Stomach smooth muscle (tissue), 2 donors: ENCODE data around the gene MIPEP.
"Not testable (repeated sequence)": the region's sequence is repeated elsewhere in the genome, so short reads cannot be mapped to it uniquely, and the experiment has no call there.

Source experiments
- H3K27ac ChIP-seq: one replicate; pipeline ENCODE4 v1.7.0; 2013; ENCODE audit warnings: mild to moderate bottlenecking, low read length, inconsistent platforms
- H3K27me3 ChIP-seq, 2 donors: one replicate each; pipeline ENCODE4 v1.7.0; 2013; ENCODE audit warnings: low read length in 2 of 2; ENCODE audit not compliant: insufficient read depth in 2 of 2, control insufficient read depth in 1 of 2
- H3K36me3 ChIP-seq, 2 donors: one replicate each; pipeline ENCODE4 v1.7.0; 2013; ENCODE audit warnings: low read length in 2 of 2; ENCODE audit not compliant: control insufficient read depth in 2 of 2, insufficient read depth in 2 of 2
- H3K4me1 ChIP-seq: one replicate; pipeline ENCODE4 v1.7.0; 2013; ENCODE audit warnings: low read length; ENCODE audit not compliant: control insufficient read depth, insufficient read depth
- H3K4me3 ChIP-seq, 2 donors: one replicate each; pipeline ENCODE4 v1.7.0; 2013; ENCODE audit warnings: low read length in 2 of 2
- H3K9ac ChIP-seq, 2 donors: one replicate each; pipeline ENCODE4 v1.7.0; 2013; ENCODE audit warnings: low read length in 2 of 2, mild to moderate bottlenecking in 1 of 2
- H3K9me3 ChIP-seq, 2 donors: one replicate each; pipeline ENCODE4 v1.7.0; 2013; ENCODE audit warnings: low read length in 2 of 2; ENCODE audit not compliant: control insufficient read depth in 2 of 2
- donor health status: healthy.
- donor health status: Pancreatic carcinoma.

Gene MIPEP

GRCh38 chr13:23766283-23766682 is 122.9 kb downstream of the MIPEP start:
- H3K9me3 ChIP-seq, result no peaks in the 10 kb centered on the region
- H3K9ac ChIP-seq, result no peak overlapping the region
- peaks cover 0 to 2% of the 10 kb centered on the region in 2 donors for H3K36me3 ChIP-seq
- H3K27ac ChIP-seq, result no peak overlapping the region
- no peak overlapping the region for H3K4me3 ChIP-seq
- H3K27me3 ChIP-seq, result no peaks in the 10 kb centered on the region
- H3K4me1 ChIP-seq, result no peaks in the 10 kb centered on the region

- Histone ChIP-seq H3K4me3 (no peak overlapping the region), H3K36me3 (no peaks in the 10 kb centered on the region), H3K9me3 (no peaks in the 10 kb centered on the region), H3K4me1 (no peaks in the 10 kb centered on the region), H3K9ac (no peak overlapping the region), H3K27me3 (no peaks in the 10 kb centered on the region), H3K27ac (no peak overlapping the region)
Measured at GRCh38 chr13:23765531-23765930, 123.7 kb downstream of the MIPEP start.

GRCh38 chr13:23763318-23763717 is 125.9 kb downstream of the MIPEP start:
- no peaks in the 10 kb centered on the region for H3K9me3 ChIP-seq
- no peaks in the 10 kb centered on the region for H3K4me1 ChIP-seq
- H3K9ac ChIP-seq, result no peak overlapping the region
- H3K27ac ChIP-seq, result no peak overlapping the region
- H3K27me3 ChIP-seq, result no peaks in the 10 kb centered on the region
- peaks cover 0 to 2% of the 10 kb centered on the region in 2 donors for H3K36me3 ChIP-seq
- H3K4me3 ChIP-seq, result no peak overlapping the region

GRCh38 chr13:23761760-23762159 is 127.4 kb downstream of the MIPEP start:
- not testable (repeated sequence) for H3K27ac ChIP-seq, H3K4me3 ChIP-seq, H3K9ac ChIP-seq, H3K4me1 ChIP-seq, H3K36me3 ChIP-seq, H3K9me3 ChIP-seq, H3K27me3 ChIP-seq

- Histone ChIP-seq H3K27ac (no peak overlapping the region), H3K9ac (no peak overlapping the region)
Measured at GRCh38 chr13:23760000-23760399, 129.2 kb downstream of the MIPEP start.

DNA sequence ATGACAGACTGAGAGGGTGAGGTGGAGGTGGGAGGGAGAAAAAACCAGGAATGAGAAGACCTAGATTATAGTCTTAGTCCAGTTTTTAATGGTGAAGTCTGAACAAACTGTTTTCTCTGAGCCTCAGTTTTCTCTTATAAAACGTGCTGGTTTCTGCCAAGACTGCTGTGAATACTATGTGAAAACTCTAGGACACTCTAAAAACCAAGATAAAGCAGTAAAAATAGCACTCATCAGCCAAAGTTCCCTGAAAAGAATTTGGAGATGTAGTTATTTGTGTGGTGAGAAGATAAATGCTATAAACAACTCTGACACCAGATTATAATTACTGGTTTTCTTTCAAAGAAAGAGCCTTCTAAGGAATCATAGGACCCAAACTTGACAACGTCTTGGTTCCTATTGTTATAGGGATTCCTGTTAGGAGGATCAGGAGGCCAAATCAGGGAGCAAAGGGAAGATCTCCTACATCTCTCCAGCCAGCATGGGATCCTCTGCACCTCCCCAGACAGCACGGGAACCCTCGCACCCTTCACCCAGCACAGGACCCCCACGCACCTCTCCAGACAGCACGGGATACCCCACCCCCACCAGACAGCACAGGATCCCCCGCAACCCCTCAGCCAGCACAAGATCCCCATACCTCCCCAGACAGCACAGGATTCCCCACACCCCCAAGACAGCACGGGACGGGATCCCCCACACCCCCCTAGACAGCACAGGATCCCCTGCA is 130.2 kb downstream of the MIPEP start:
- no peak overlapping the region for H3K4me3 ChIP-seq
- H3K9me3 ChIP-seq, result no peaks in the 10 kb centered on the region
- H3K9ac ChIP-seq, result no peak overlapping the region
- H3K27me3 ChIP-seq, result no peaks in the 10 kb centered on the region
- H3K36me3 ChIP-seq, result peaks cover 2 to 3% of the 10 kb centered on the region in 2 donors
- H3K27ac ChIP-seq, result no peak overlapping the region
- no peaks in the 10 kb centered on the region for H3K4me1 ChIP-seq

More at GRCh38 chr13:23760000-23760399, 129.2 kb downstream of the MIPEP start:
- Histone ChIP-seq H3K4me3 (no peak overlapping the region), H3K9me3 (no peaks in the 10 kb centered on the region), H3K27me3 (no peaks in the 10 kb centered on the region), H3K36me3 (peaks cover 1 to 2% of the 10 kb centered on the region in 2 donors), H3K4me1 (no peaks in the 10 kb centered on the region)

DNA sequence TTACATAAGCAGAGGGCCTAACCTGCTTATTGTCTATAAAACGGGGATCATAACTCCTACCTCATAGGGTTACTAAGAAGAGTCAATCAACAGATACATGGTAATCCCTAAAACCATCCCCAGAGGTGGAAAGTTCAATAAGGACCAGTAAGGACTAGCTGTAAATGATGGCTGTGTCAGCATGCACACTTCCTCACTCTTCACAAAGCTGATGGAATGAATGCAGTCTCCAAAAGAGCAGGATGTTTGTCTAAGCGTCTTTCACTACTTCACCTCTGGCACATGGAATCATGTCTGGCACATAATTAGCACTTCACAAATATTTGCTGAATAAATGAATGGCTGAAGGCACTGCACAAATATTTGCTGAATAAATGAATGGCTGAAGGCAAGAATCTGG is 134.2 kb downstream of the MIPEP start:
- H3K4me3 ChIP-seq, result no peak overlapping the region
- H3K27me3 ChIP-seq, result no peaks in the 10 kb centered on the region
- H3K9me3 ChIP-seq, result no peaks in the 10 kb centered on the region
- no peaks in the 10 kb centered on the region for H3K4me1 ChIP-seq
- H3K27ac ChIP-seq, result no peak overlapping the region
- H3K36me3 ChIP-seq, result peaks cover 3 to 4% of the 10 kb centered on the region in 2 donors
- H3K9ac ChIP-seq, result no peak overlapping the region

- Histone ChIP-seq H3K4me3 (no peak overlapping the region), H3K9me3 (no peaks in the 10 kb centered on the region), H3K4me1 (no peaks in the 10 kb centered on the region), H3K27ac (no peak overlapping the region), H3K9ac (no peak overlapping the region), H3K27me3 (no peaks in the 10 kb centered on the region), H3K36me3 (peaks cover 3% of the 10 kb centered on the region in 2 donors)
Measured at GRCh38 chr13:23754506-23754905, 134.7 kb downstream of the MIPEP start.

- Histone ChIP-seq H3K27ac (no peak overlapping the region), H3K4me1 (no peaks in the 10 kb centered on the region), H3K4me3 (no peak overlapping the region), H3K9ac (no peak overlapping the region), H3K9me3 (no peaks in the 10 kb centered on the region), H3K27me3 (no peaks in the 10 kb centered on the region), H3K36me3 (peaks cover 3% of the 10 kb centered on the region in 2 donors)
Measured at GRCh38 chr13:23753458-23753857, 135.7 kb downstream of the MIPEP start.

DNA sequence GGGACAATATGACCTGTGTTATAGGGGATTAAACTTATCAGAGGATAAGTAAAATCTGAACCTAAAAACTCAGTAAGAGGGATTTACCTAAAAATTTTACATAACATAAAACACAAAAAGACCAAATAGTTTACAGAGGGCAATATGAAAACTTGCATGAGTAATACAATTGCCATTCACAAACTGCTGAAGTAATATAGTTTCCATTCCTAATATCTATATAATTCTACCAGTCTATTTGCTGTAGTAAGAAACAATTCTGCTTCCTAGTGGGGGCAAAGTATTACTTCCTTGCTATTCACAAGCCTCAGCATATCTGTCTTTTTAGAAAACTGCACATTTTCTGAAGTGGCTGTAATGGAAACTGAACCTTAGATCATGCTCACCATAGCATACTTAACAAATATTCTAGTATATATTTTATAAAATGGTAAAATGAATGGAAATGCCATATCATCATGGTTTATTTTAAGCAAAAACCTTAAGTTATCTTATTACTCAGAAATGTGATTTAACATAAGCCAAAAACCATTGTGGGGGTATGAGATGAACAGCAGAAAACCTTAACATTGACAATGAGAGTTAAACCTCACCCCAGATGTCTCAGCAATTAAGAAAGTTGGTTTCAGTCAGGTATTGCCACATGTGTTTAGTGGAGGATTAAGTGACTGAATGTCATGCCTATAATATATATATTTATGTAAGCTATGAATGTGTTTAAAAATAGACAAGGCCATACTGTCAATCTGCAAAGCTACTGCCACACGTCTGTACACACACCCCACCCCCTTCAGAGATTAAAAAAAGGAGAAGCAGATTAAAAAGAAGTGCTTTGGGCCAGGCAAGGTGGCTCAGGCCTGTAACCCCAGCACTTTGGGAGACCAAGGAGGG is 136.8 kb downstream of the MIPEP start:
- Histone ChIP-seq H3K36me3 (peaks cover 3% of the 10 kb centered on the region in 2 donors), H3K4me3 (no peak overlapping the region), H3K27me3 (no peaks in the 10 kb centered on the region), H3K4me1 (no peaks in the 10 kb centered on the region), H3K27ac (no peak overlapping the region), H3K9ac (no peak overlapping the region), H3K9me3 (no peaks in the 10 kb centered on the region)

DNA sequence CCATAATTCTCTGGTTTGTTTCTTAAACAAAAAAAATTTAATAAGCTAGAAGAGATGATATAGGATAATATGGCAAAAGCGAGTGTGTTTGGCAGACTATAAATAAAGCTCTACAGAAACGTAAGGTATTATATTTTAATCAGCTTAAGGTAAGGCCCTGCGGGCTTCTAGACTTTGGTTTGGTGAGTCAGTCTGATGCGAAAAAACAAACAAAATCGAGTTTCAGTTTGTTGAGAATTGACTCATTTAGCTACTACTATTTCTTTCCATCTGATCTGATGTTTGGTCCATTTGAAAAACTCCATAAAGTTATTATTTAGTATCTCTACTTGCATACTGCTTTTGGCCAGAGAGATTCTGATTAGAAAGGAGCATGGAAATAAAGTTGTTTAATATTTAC is 138.0 kb downstream of the MIPEP start:
- H3K9ac ChIP-seq, result no peak overlapping the region
- peaks cover 3% of the 10 kb centered on the region in 2 donors for H3K36me3 ChIP-seq
- no peaks in the 10 kb centered on the region for H3K27me3 ChIP-seq
- no peak overlapping the region for H3K4me3 ChIP-seq
- H3K9me3 ChIP-seq, result no peaks in the 10 kb centered on the region
- no peaks in the 10 kb centered on the region for H3K4me1 ChIP-seq
- H3K27ac ChIP-seq, result no peak overlapping the region
